ENCODE measurements around the gene FANCC. TPM values are rescaled to one million over a fixed set of nuclear protein-coding genes. Genes with fewer than 3 reads are reported as not detected.

The FANCC gene
- total and polyA plus RNA-seq, 2 of the 13 experiments (the other 11 are each of a cell fraction or from before 2014, with no cell fraction given) = 7.4 to 8.6 TPM

- DNase-seq (ENCODE audit: low spot score) (no peak), FAIRE-seq (no peak), ATAC-seq (no peak)
- Histone ChIP-seq H3K27ac (ENCODE audit: extremely low read length, insufficient read depth, low read length) (peak overlapping the region; percentile 91), H3K4me3 (replicated peaks in 1 of 3; ENCODE audit: insufficient read depth in 1 of 3, low read depth in 2 of 3, low read length in 3 of 3) (no peak overlapping the region), H2AFZ (ENCODE audit: low read length) (no peak overlapping the region), H3K9ac (ENCODE audit: insufficient read depth, low read depth, low read length) (peak overlapping the region; percentile 69), H3K4me2 (ENCODE audit: low read depth, low read length) (peak overlapping the region; percentile 54), H3K79me2 (ENCODE audit: insufficient read depth, low read length) (peaks cover 88% of the 10 kb centered on the region), H4K20me1 (ENCODE audit: insufficient read depth, low read length) (peaks cover 19% of the 10 kb centered on the region), H3K9me3 (ENCODE audit: low read length) (no peaks in the 10 kb centered on the region), H3K4me1 (ENCODE audit: insufficient read depth, low read length) (peaks cover 93% of the 10 kb centered on the region), H3K36me3 (replicated peaks in 1 of 2; ENCODE audit: control insufficient read depth in 1 of 2, insufficient read depth in 2 of 2, low read length in 2 of 2) (peaks cover 27 to 70% of the 10 kb centered on the region in 2 experiments), H3K27me3 (ENCODE audit: control insufficient read depth in 1 of 2, insufficient read depth in 2 of 2, low read length in 2 of 2) (no peaks in the 10 kb centered on the region)
- CTCF ChIA-PET (ENCODE audit: low intra/inter-chr PET ratio, low total read pairs) = no interaction called here
- TF ChIP-seq GTF3A (CRISPR knock-in tag; conservative IDR thresholded peaks at IDR 0.05) (no peak), RXRA (CRISPR knock-in tag; IDR thresholded peaks at IDR 0.05) (peak; percentile 26; the same call in 1 of the 2 replicates), HCFC1 (IDR thresholded peaks at IDR 0.05; ENCODE audit: low read depth, low read length) (no peak), ZNF841 (CRISPR knock-in tag; IDR thresholded peaks at IDR 0.05; ENCODE audit: borderline replicate concordance) (no peak), ZNF354B (CRISPR knock-in tag; IDR thresholded peaks at IDR 0.05) (no peak), AGO2 (optimal IDR thresholded peaks at IDR 0.05; ENCODE audit: low read depth, low read length) (peak; percentile 77), NFIB (CRISPR knock-in tag; IDR thresholded peaks at IDR 0.05; ENCODE audit: borderline replicate concordance) (0 out of 2 replicates have a peak, but pooled peaks have one; percentile 47), ZNF597 (CRISPR knock-in tag; IDR thresholded peaks at IDR 0.05) (no peak)
- TF ChIP-seq, protein P1, sequence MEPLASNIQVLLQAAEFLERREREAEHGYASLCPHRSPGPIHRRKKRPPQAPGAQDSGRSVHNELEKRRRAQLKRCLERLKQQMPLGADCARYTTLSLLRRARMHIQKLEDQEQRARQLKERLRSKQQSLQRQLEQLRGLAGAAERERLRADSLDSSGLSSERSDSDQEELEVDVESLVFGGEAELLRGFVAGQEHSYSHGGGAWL (CRISPR knock-in tag; IDR thresholded peaks at IDR 0.05) = no peak
- WGBS (ENCODE audit: low lambda C conversion rate) = 93% methylated on average over 4 of the region's 11 CpGs
- no TSS peak for BruUV-seq (replicated peaks)
- intact Hi-C loops (cut with micrococcal nuclease; ENCODE audit: unreplicated experiment) = loop anchor here (2.0 kb wide), 1 partner anchor 34 kb away; no protein-coding TSS in a partner anchor
- POLR2A ChIA-PET = interaction anchor here (1.0 to 4.8 kb wide), 7 partner anchors 14 to 396 kb away, joined by 3 to 52 read pairs (median 13); no protein-coding TSS in a partner anchor
- in situ Hi-C loops (cut with HindIII; ENCODE audit: extremely low pct_ligation_motif_present, low pct_unique_long_range_greater_than_20kb) = no loop called here
Observed at GRCh38 chr9:95065224-95065623, 252.3 kb downstream of the FANCC start.
